Neural cell (in vitro differentiated cells): ENCODE results near the gene UBA3. TPM values are rescaled to one million over a fixed set of nuclear protein-coding genes. Genes with fewer than 3 reads are reported as not detected.
A peak's percentile ranks its signal among the peaks of the same experiment; 100 is the strongest.

Experiments used
- H2AFZ ChIP-seq: fragments of 200-600, 300-800 bp; sonication (generic), shearing (Covaris generic); 2 replicates; pipeline ENCODE4 v1.6.0; 2014; ENCODE audit warnings: low read depth, mild to moderate bottlenecking, antibody characterized with exemption, low read length, moderate library complexity
- H3F3A ChIP-seq: fragments of 200-600 bp; shearing (Covaris generic); 2 replicates; pipeline ENCODE4 v1.6.1; 2016; ENCODE audit warnings: mild to moderate bottlenecking, moderate library complexity, mixed read lengths, antibody characterized with exemption, low read length; ENCODE audit not compliant: insufficient read depth, poor library complexity, severe bottlenecking
- H3K27ac ChIP-seq: fragments of 200-600, 300-800 bp; sonication (generic), shearing (Covaris generic); 2 replicates; pipeline ENCODE4 v1.5.1; 2014; ENCODE audit warnings: mild to moderate bottlenecking, low read length, moderate library complexity
- H3K27me3 ChIP-seq: fragments of 300-800, 200-600 bp; sonication (generic), shearing (Covaris generic); 2 replicates; pipeline ENCODE4 v1.6.0; 2014; ENCODE audit warnings: mild to moderate bottlenecking, low read depth, low read length, moderate library complexity; ENCODE audit not compliant: insufficient read depth
- H3K36me3 ChIP-seq: fragments of 300-800, 200-600 bp; sonication (generic), shearing (Covaris generic); 2 replicates; pipeline ENCODE4 v1.5.1; 2014; ENCODE audit warnings: mild to moderate bottlenecking, antibody characterized with exemption, low read length, moderate library complexity; ENCODE audit not compliant: insufficient read depth
- H3K4me2 ChIP-seq: fragments of 300-800, 200-600 bp; sonication (generic), shearing (Covaris generic); 2 replicates; pipeline ENCODE4 v1.6.0; 2014; ENCODE audit warnings: mild to moderate bottlenecking, low read length
- H3K4me3 ChIP-seq: fragments of 300-800, 200-600 bp; sonication (generic), shearing (Covaris generic); 2 replicates; pipeline ENCODE4 v1.5.1; 2014; ENCODE audit warnings: mild to moderate bottlenecking, low read length, moderate library complexity
- H3K79me2 ChIP-seq: fragments of 200-600 bp; shearing (Covaris generic); replicated peaks from 2 replicates; pipeline ENCODE4 v1.6.0; 2014; ENCODE audit warnings: mild to moderate bottlenecking, low read length, moderate library complexity; ENCODE audit not compliant: insufficient read depth
- H3K9ac ChIP-seq: fragments of 300-800, 200-600 bp; sonication (generic), shearing (Covaris generic); 2 replicates; pipeline ENCODE4 v1.6.1; 2016; ENCODE audit warnings: mild to moderate bottlenecking, low read length, mixed read lengths
- H3K9me2 ChIP-seq: fragments of 200-600 bp; shearing (Covaris generic); 2 replicates; pipeline ENCODE4 v1.6.1; 2016; ENCODE audit warnings: mild to moderate bottlenecking, low read length, mixed read lengths; ENCODE audit not compliant: insufficient read depth
- H3K9me3 ChIP-seq: fragments of 200-600, 300-800 bp; sonication (generic), shearing (Covaris generic); 2 replicates; pipeline ENCODE4 v1.6.1; 2016; ENCODE audit warnings: mild to moderate bottlenecking, mixed run types, low read length, moderate library complexity, mixed read lengths
- H4K20me1 ChIP-seq: fragments of 200-600 bp; shearing (Covaris generic); 2 replicates; pipeline ENCODE4 v1.6.1; 2016; ENCODE audit warnings: mild to moderate bottlenecking, mixed run types; ENCODE audit not compliant: insufficient read depth
- CTCF ChIP-seq: fragments of 450-650 bp; IDR thresholded peaks from 2 replicates; pipeline ENCODE4 v1.5.1; 2014; ENCODE audit warnings: antibody characterized with exemption, mild to moderate bottlenecking, moderate library complexity; ENCODE audit not compliant: poor library complexity, severe bottlenecking
- EP300 ChIP-seq: fragments of 450-650 bp; conservative IDR thresholded peaks from 2 replicates; pipeline ENCODE4 v1.6.1; 2014; ENCODE audit warnings: antibody characterized with exemption, mild to moderate bottlenecking, moderate library complexity; ENCODE audit not compliant: poor library complexity, severe bottlenecking
- EZH2 ChIP-seq: fragments of 200-600, 300-800 bp; shearing (Covaris generic), sonication (generic); IDR thresholded peaks from 2 replicates; pipeline ENCODE4 v1.6.1; 2014; ENCODE audit warnings: antibody characterized with exemption, low read length, borderline replicate concordance, mild to moderate bottlenecking; ENCODE audit not compliant: insufficient read depth, poor library complexity, severe bottlenecking
- MXI1 ChIP-seq: fragments of 450-650 bp; conservative IDR thresholded peaks from 2 replicates; pipeline ENCODE4 v1.6.1; 2014; ENCODE audit warnings: antibody characterized with exemption, mild to moderate bottlenecking; ENCODE audit not compliant: poor library complexity, severe bottlenecking
- POLR2AphosphoS5 ChIP-seq: IDR thresholded peaks from 2 replicates; pipeline ENCODE4 v1.6.1; 2012
- RAD21 ChIP-seq: fragments of 450-650 bp; conservative IDR thresholded peaks from 2 replicates; pipeline ENCODE4 v1.6.1; 2014; ENCODE audit warnings: antibody characterized with exemption, mild to moderate bottlenecking, moderate library complexity
- SMC3 ChIP-seq: fragments of 450-650 bp; conservative IDR thresholded peaks from 2 replicates; pipeline ENCODE4 v1.6.1; 2014; ENCODE audit warnings: antibody characterized with exemption, mild to moderate bottlenecking, moderate library complexity; ENCODE audit not compliant: poor library complexity
- TAF1 ChIP-seq: IDR thresholded peaks from 2 replicates; pipeline ENCODE4 v1.6.1; 2012; ENCODE audit warnings: low read depth
- polyA plus RNA-seq: library from polyadenylated mRNA; depleted of rRNA; stranded (reverse); fragments of >200 nt; gene quantifications from 2 replicates; pipeline ENCODE4 v1.2.3, GENCODE V29; 2014
- TF ChIP-seq, protein P1 (sequence below): IDR thresholded peaks from 2 replicates; pipeline ENCODE4 v1.6.1; 2012; ENCODE audit warnings: borderline replicate concordance

Gene UBA3
- polyA plus RNA-seq, 1 donor from 2014 or later, result 168 TPM

DNA sequence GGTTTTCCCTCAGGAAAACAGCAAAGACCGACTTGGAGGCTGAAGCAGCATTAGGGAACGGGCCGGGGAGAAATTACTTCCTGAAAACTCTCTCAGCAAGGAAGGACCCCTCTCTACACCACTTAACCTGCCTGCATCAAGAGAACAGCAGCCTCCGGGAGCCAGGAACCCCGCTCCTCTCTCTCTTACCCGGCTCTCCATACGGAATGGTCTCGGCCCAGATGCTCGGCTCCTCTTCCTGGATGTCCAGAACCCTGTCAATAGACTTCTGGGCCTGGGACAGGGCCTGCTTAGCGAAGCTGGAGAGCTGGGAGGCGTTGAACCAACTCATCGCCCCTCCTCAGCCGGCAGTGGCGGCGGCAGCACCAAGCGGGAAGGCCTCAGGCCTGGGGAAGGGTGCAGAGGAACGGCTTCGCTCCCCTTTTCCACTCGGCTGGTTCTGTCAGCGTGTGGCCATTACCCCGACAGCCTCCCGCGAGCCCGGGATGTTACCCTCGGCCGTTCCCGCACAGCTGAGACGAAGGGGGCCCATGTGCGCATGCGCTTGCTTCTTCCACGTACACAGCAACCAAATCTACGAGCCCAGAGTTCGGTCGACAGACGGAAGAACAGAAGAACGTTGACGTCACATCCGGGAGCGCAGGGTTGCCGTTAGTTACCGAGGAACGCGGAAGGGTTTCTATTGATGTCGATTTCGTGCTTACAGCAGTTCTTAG is 28.3 kb downstream of the UBA3 start, which contains the start of gene TMF1:
TMF1 (minus strand) TSS at position 578 of the 716 bp plus-strand sequence; CDS start at position 331, 247 bp downstream.
- H3K4me3 ChIP-seq, result peak within 1 kb of the TSS; percentile 81
- H3K36me3 ChIP-seq, result peaks cover 8% of the 10 kb centered on the region
- peak within 1 kb of the TSS; percentile 92 for H3K9ac ChIP-seq
- no peak for TF ChIP-seq EZH2
- peak; percentile 90 for TF ChIP-seq MXI1
- TF ChIP-seq RAD21, result no peak
- TF ChIP-seq CTCF, result no peak
- peak; percentile 27 for TF ChIP-seq SMC3
- TF ChIP-seq POLR2AphosphoS5, result peak; percentile 98
- peak; percentile 65 for TF ChIP-seq TAF1
- peak; percentile 61 for TF ChIP-seq EP300
- TF ChIP-seq, protein P1, sequence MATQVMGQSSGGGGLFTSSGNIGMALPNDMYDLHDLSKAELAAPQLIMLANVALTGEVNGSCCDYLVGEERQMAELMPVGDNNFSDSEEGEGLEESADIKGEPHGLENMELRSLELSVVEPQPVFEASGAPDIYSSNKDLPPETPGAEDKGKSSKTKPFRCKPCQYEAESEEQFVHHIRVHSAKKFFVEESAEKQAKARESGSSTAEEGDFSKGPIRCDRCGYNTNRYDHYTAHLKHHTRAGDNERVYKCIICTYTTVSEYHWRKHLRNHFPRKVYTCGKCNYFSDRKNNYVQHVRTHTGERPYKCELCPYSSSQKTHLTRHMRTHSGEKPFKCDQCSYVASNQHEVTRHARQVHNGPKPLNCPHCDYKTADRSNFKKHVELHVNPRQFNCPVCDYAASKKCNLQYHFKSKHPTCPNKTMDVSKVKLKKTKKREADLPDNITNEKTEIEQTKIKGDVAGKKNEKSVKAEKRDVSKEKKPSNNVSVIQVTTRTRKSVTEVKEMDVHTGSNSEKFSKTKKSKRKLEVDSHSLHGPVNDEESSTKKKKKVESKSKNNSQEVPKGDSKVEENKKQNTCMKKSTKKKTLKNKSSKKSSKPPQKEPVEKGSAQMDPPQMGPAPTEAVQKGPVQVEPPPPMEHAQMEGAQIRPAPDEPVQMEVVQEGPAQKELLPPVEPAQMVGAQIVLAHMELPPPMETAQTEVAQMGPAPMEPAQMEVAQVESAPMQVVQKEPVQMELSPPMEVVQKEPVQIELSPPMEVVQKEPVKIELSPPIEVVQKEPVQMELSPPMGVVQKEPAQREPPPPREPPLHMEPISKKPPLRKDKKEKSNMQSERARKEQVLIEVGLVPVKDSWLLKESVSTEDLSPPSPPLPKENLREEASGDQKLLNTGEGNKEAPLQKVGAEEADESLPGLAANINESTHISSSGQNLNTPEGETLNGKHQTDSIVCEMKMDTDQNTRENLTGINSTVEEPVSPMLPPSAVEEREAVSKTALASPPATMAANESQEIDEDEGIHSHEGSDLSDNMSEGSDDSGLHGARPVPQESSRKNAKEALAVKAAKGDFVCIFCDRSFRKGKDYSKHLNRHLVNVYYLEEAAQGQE, result no peak
- H2AFZ ChIP-seq, result peak within 1 kb of the TSS; percentile 88
- peak within 1 kb of the TSS; percentile 86 for H3K27ac ChIP-seq
- peak within 1 kb of the TSS; percentile 83 for H3K4me2 ChIP-seq
- no peaks in the 10 kb centered on the region for H3K9me2 ChIP-seq
- H3K27me3 ChIP-seq, result no peaks in the 10 kb centered on the region
- no peaks in the 10 kb centered on the region for H3F3A ChIP-seq
- H3K9me3 ChIP-seq, result no peaks in the 10 kb centered on the region
- peaks cover 19% of the 10 kb centered on the region for H3K79me2 ChIP-seq
- H4K20me1 ChIP-seq, result no peaks in the 10 kb centered on the region

- Histone ChIP-seq H3K27me3 (no peaks in the 10 kb centered on the region), H3K79me2 (peaks cover 28% of the 10 kb centered on the region), H3K9me2 (no peaks in the 10 kb centered on the region), H3K36me3 (peaks cover 8% of the 10 kb centered on the region), H2AFZ (no peak overlapping the region), H3F3A (no peaks in the 10 kb centered on the region), H4K20me1 (no peaks in the 10 kb centered on the region), H3K27ac (no peak overlapping the region), H3K4me3 (peak overlapping the region; percentile 32), H3K4me2 (no peak overlapping the region), H3K9me3 (no peaks in the 10 kb centered on the region), H3K9ac (no peak overlapping the region)
- no peak for TF ChIP-seq TAF1
- no peak for TF ChIP-seq CTCF
- TF ChIP-seq EP300, result no peak
These were observed 31.2 kb downstream of the UBA3 start for GRCh38 chr3:69048990-69049389.
